ENCODE measurements around the gene ANKRD65.

GRCh38 chr1:1434824-1435105 is 13.7 kb upstream of the ANKRD65 start:
- no peak for TF ChIP-seq CTCF (IDR thresholded peaks at IDR 0.05 in 2 of 3, conservative IDR thresholded peaks at IDR 0.05 in 1 of 3; ENCODE audit: borderline replicate concordance in 1 of 3, insufficient read depth in 1 of 3, low read depth in 2 of 3, low read length in 2 of 3)
- no peak for TF ChIP-seq POLR2A (IDR thresholded peaks at IDR 0.05; ENCODE audit: borderline replicate concordance, extremely low read depth, insufficient read depth, insufficient read length)
- no peak for TF ChIP-seq EZH2 (IDR thresholded peaks at IDR 0.05)
- no peak for TF ChIP-seq POLR2AphosphoS5 (IDR thresholded peaks at IDR 0.05; ENCODE audit: low read depth, low read length)
- TF ChIP-seq REST (IDR thresholded peaks at IDR 0.05; ENCODE audit: low read depth): no peak
- no peak for TF ChIP-seq MAX (IDR thresholded peaks at IDR 0.05)
- TF ChIP-seq EGR1 (IDR thresholded peaks at IDR 0.05; ENCODE audit: low read depth): no peak
- TF ChIP-seq JUND (IDR thresholded peaks at IDR 0.05): no peak
- no peak for TF ChIP-seq FOSL1 (IDR thresholded peaks at IDR 0.05; ENCODE audit: low read depth)
- TF ChIP-seq RAD21 (IDR thresholded peaks at IDR 0.05; ENCODE audit: low read depth): no peak
- TF ChIP-seq ZNF274 (IDR thresholded peaks at IDR 0.05; ENCODE audit: low read depth, low read length): no peak
